Left ventricle myocardium superior (tissue), 1 donor: ENCODE measurements around the gene LRTM1. TPM values are rescaled to one million over a fixed set of nuclear protein-coding genes. Genes with fewer than 3 reads are reported as not detected.
A peak's percentile ranks its signal among the peaks of the same experiment; 100 is the strongest.

ENCODE experiments used
- ATAC-seq: fragments of 200-7000 bp; cut with Tn5 transposase; one replicate; pipeline ENCODE4 v1.9.1; 2020; ENCODE audit warnings: mild to moderate bottlenecking, moderate library complexity
- DNase-seq: peaks from one replicate; pipeline ENCODE4 v3.0.0-alpha.2; 2020
- intact Hi-C: fragments of 100-400 bp; cut with micrococcal nuclease; formaldehyde crosslinking; loops from one replicate; pipeline ENCODE4 v1.11.0; 2022
- total RNA-seq: library from RNA; stranded (reverse); fragmentation: NEBNext Ultra II Directional; extraction: Animal tissue kit (Norgen Biotek cat#: 25700); gene quantifications from one replicate; pipeline ENCODE4 v1.2.1, GENCODE V29; 2021
- donor health status: DM: no; HTN: yes; CAD: no; lungs with severe emphysema.

Gene LRTM1
- total RNA-seq, 1 donor from 2014 or later, result not detected

DNA sequence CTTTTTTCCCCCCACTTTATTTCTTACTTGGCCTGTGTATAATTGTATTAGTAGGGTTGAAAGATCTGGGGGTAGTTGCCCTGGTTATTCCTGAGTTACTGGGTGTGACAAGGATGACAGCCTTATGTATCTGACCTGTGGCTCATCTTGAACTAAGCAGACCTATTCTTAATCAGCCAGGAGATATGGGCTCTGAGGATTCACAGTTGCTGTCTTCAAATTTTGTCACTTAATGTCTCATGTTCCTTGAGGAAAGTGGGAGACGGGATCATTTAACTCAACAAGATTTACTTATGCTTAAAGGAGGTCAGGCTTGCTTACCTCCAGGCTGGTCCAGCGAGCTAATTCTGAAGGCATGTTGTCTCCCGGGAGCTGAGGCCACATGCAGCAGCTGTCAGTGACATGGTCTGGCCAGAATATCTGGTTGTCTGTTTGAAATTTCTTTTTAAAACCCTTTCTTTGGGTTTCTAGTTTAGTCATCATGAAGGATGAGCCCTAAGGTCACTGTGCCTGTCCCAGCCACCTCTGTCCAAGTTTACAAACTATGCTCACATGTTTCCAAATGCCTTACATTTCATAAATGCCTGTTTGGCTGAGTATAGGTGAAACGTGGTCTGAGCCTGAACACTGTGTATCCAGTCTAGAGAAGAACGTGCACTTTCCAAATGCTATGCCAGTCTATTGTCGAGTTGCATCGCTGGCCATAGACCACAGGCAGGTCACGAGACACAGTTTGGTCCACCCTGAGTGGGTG, 26.8 kb downstream of the LRTM1 start:
- ATAC-seq, result peak; percentile 97
- intact Hi-C loops, result no loop called here

GRCh38 chr3:54899273-54899672, 28.6 kb downstream of the LRTM1 start:
- ATAC-seq (no peak), DNase-seq (no peak)
- intact Hi-C loops, result no loop called here

More for the DNA sequence above, 26.8 kb downstream of the LRTM1 start:
- DNase-seq, result peak; percentile 32

- DNase-seq (no peak), ATAC-seq (no peak)
- intact Hi-C loops, result no loop called here
Observed at GRCh38 chr3:54897028-54897711, 30.7 kb downstream of the LRTM1 start.

- DNase-seq (no peak), ATAC-seq (no peak)
- intact Hi-C loops, result no loop called here
Observed at GRCh38 chr3:54895613-54896012, 32.2 kb downstream of the LRTM1 start.

- intact Hi-C loops, result no loop called here
- ATAC-seq, result no peak
Observed at GRCh38 chr3:54892168-54892567, 35.7 kb downstream of the LRTM1 start.

DNA sequence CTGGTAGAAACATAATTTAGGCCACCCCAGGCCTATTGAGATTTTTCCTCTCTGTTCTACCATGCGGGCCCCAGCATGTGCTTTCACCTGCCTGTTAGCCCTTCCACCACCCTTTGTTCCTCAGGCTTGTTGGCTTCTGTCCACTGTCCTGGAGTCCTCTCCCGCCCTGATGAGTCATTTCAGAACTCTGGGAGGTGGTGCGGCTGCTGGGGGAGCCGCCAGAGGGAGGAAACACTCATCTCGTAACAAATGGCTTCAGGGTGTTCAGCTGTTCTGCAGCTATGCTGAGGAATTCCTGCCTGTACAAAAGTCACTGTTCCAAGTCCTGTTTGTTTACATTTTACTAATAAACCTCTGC, 36.3 kb downstream of the LRTM1 start:
- intact Hi-C loops, result no loop called here
- ATAC-seq (peak; percentile 99), DNase-seq (peak; percentile 81)

More at GRCh38 chr3:54892168-54892567, 35.7 kb downstream of the LRTM1 start:
- no peak for DNase-seq

- intact Hi-C loops, result no loop called here
- ATAC-seq, result no peak
- no peak for DNase-seq
Observed at GRCh38 chr3:54889731-54890130, 38.1 kb downstream of the LRTM1 start.

DNA sequence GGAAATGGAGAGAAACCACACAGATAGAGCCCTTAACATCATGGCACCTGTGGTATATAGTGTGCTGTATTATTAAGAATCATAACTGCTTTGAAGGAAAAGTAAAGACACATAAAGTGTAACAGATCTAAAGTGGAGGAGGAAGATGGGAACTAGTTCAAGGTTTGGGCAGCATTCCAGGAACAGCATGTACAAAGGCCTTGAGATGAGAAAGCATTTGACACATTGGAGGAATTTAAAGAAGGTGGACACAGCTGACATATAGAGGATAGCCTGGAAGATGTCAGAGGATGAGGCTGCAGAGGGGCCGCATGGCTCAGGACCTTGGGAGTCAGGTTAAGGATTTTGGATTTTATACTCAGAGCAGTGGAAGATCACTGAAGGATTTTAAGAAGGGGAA, 39.0 kb downstream of the LRTM1 start:
- intact Hi-C loops, result no loop called here
- DNase-seq (no peak), ATAC-seq (no peak)

DNA sequence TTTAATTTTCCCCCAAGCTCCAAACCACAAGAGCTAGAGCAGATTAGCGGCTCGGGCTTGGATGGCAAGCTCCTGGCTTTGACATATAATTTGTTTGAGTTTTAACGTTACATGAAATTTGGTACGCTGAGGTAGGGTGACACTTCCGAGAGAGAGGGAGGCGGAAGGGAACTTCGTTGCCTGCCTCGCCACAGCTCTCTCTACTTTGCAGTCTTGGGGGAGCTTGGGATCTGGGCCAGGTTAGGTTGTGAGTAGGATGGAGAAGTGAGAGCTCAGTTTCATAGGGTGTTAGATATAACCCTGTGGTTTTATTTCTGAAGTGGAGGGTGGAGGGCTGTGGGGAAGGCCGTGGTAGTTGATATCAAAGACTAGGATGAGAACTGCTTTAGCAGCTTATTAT, 39.7 kb downstream of the LRTM1 start:
- ATAC-seq, result no peak
- no peak for DNase-seq
- intact Hi-C loops, result no loop called here

DNA sequence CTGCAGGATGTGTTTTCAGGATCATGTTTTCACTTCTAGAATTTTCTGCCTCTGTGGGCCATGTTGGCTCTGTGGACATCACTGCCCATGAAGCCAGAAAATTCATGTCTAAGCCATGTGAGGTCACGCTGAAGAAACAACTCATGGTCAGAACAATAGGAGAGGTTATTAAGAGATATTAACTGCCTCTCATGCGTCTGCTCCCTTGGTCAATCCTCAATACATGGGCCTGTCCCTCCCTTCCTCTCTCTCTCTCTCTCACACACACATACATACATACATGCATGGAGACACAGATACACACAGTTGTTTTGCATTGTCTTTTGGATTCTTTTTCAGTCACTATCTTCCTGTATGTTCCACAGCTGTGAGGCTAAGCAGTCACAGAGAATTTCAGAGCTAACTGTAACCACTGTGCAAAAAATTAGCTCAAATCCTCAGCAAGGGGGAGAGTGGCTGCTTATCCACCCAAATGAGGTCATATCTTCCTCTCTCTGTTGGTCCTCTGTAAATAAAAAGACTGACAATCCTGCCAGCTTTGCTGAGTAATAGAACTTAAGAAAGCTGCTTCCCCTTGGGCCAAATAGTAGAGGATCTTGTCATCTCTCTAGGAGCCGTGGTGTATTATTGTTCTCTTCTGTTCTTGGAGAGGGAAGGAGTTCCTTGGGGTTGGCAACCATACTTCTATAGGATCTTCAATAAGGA, 45.6 kb downstream of the LRTM1 start:
- DNase-seq (no peak), ATAC-seq (peak; percentile 95)
- intact Hi-C loops, result no loop called here

DNA sequence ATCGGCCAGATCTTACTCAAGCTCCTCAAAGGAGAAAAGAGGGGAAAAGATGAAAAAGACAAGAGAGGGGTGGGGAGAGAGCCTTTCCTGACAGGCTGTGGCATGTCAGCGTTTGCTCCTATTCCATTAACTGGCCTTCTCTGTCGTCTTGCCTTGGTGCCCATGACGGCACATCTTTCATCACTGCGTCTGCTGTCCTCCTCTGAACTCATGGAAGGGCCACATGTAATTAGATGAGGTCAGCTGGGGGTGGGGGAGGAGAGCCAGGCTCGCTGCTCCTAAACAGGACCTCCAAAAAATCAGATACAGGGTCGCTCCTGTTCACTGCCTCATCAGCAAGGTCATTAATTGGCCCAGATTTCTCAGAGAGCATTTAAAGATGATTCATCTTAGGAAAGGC, 49.7 kb downstream of the LRTM1 start:
- ATAC-seq (no peak), DNase-seq (no peak)
- intact Hi-C loops, result no loop called here

GRCh38 chr3:54877730-54878129, 50.1 kb downstream of the LRTM1 start:
- DNase-seq, result no peak
- no peak for ATAC-seq
- intact Hi-C loops, result no loop called here

DNA sequence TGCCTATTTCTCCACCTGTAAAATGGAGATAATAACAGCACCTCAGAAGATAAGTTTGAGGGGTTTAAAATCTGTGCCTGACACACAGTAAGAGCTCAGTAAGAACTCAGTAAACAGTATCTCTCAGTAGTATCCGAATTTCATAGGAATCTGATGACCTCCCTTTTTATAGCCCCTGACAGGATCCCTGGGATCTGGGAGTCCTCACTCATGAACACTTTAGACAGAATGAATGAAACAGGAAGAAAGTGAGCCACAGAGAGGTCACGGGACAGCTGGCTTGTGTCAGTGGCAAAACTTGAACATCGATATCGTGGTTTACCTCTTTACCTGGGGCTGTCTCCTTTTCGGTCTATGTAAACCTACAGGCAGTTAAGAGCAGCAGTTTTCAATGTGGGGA, 51.2 kb downstream of the LRTM1 start:
- no peak for DNase-seq
- intact Hi-C loops, result no loop called here
- no peak for ATAC-seq

DNA sequence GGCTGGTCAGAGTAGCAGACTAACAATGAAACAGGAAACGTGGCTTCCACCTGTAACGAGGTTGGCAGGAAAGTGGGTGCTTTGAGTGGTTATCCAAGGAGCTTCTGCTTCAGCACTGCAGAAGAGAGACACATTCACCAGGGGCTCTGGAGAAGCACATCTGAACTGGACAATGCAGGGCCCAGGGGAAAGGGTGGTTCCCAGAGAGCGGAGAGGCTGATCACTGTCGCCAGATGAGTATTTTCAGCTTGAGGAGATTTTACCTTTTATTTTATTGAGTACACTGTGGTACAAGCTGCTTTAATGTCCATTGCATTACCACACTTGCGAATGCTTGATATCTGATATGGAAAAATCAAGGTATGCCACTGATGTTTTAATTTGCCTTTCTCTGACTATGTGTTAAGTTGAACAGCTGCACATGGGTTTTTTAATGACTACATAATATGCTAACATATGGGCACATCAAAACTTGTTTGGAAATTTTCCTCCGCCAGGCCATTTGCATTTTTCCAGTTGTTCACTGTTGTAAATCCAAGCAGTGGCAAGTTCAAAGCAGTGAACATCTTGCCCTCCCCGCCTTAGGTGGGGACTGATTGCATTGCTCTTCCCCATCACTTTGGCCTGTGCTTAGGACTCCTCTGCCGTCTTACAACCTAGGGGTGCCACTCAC, 52.1 kb downstream of the LRTM1 start:
- intact Hi-C loops, result no loop called here
- ATAC-seq, result no peak

GRCh38 chr3:54874816-54875556, 52.9 kb downstream of the LRTM1 start:
- intact Hi-C loops, result no loop called here
- ATAC-seq, result no peak
- no peak for DNase-seq

More for the DNA sequence above, 52.1 kb downstream of the LRTM1 start:
- DNase-seq, result no peak

DNA sequence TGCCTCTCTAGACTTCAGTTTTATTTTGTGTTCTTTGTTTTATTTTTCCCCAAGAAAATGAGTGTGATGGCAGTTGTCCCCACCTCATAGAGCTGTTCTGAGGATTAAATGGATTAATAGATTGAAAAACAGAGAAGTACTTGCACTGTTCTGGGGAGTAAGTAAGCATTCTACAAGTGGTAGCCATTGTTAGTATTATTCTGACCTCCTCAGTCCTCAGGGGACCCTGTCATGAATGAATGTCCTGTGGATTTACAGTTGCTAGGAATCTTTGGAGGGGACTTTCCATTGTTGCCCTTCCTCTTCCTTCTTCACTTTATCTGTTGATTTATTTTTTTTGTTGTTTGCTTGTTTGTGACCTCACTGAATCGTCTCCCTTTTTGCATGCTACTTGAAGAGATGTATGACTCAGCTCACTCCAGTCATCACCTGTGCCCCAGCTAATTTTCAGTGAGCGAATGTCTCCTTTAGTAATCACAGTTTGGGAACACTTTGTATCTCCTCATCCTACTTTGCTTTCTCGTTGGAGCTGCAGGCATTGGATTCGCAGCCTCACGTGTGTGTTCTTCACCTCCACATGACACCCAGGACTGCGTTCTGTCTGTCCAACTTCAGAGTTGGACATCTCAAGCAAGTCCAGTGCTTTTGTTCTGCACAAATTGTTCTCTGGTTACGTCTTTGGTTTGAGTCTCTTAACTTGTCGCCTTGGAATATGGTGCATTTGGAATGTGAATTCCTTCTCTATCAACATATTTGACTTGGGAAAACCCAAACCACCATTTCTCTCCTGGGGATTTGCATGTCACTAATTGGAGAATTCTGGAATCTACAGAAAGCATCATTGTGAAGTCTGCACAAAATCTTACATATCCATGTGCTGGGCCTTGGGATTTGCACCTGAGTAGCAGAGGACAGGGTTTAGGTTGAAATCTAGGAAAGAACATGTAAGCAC, 54.5 kb downstream of the LRTM1 start:
- DNase-seq, result no peak
- ATAC-seq, result no peak
- intact Hi-C loops, result no loop called here

GRCh38 chr3:54871867-54872266, 56.0 kb downstream of the LRTM1 start:
- ATAC-seq, result no peak
- DNase-seq, result no peak
- intact Hi-C loops, result no loop called here

DNA sequence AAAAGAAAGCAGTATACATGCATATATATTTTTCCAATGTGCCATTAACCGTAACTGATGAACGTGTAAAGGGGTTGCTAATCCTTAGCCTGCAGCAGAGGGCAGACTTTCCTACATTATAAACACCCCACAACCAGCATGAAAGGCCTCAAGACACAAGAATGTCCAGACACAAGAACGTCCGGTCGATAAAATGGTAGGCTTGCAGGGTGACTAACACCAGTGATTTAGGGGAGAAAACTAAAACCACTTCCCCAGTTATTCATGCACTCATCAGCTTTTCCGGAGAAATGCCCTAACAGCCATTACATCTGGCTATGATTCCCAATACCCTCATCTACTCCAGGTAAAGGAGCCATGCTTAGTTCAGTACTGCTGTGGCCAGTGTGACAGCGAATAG, 57.4 kb downstream of the LRTM1 start:
- no peak for DNase-seq
- peak; percentile 83 for ATAC-seq
- intact Hi-C loops, result no loop called here
